Measurements from ENCODE around the gene GLT1D1. TPM values are rescaled to one million over a fixed set of nuclear protein-coding genes. Genes with fewer than 3 reads are reported as not detected.

GLT1D1 gene
- total RNA-seq, 1 donor from 2014 or later, result 0.44 TPM

DNA sequence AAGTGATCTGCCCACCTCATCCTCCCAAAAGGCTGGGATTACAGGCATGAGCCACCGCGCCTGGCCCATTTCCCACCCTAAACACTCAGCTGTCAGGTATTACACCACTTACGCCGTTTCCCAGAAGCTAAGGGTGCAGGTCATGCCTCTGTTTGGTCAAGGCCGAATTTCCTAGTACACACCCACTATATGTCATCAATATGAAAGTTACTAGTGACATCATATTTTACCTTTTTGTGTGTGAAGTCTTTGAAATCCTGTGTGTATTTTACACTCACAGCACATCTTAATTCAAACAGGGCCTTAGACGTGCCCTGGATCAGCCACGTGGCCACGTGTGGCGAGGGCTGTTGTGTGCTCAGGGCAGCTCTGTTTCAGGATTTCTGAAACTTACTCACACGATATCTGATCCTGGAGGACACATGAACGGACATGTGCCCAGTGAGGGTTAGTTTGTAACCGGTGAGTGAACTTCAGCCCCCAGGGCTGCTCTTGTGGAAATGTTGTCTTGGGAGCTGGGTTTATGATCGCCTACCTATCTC, 51.8 kb downstream of the GLT1D1 start:
- Mint-ChIP-seq H3K4me3 (ENCODE audit: unreplicated experiment) (no peak overlapping the region), H3K9me3 (ENCODE audit: unreplicated experiment) (no peaks in the 10 kb centered on the region), H3K27me3 (ENCODE audit: unreplicated experiment) (no peaks in the 10 kb centered on the region), H3K36me3 (ENCODE audit: low read depth, unreplicated experiment) (peaks cover 4% of the 10 kb centered on the region), H3K27ac (ENCODE audit: unreplicated experiment) (no peak overlapping the region), H3K4me1 (ENCODE audit: unreplicated experiment) (no peaks in the 10 kb centered on the region)
- TF ChIP-seq, protein P1, sequence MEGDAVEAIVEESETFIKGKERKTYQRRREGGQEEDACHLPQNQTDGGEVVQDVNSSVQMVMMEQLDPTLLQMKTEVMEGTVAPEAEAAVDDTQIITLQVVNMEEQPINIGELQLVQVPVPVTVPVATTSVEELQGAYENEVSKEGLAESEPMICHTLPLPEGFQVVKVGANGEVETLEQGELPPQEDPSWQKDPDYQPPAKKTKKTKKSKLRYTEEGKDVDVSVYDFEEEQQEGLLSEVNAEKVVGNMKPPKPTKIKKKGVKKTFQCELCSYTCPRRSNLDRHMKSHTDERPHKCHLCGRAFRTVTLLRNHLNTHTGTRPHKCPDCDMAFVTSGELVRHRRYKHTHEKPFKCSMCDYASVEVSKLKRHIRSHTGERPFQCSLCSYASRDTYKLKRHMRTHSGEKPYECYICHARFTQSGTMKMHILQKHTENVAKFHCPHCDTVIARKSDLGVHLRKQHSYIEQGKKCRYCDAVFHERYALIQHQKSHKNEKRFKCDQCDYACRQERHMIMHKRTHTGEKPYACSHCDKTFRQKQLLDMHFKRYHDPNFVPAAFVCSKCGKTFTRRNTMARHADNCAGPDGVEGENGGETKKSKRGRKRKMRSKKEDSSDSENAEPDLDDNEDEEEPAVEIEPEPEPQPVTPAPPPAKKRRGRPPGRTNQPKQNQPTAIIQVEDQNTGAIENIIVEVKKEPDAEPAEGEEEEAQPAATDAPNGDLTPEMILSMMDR (IDR thresholded peaks at IDR 0.05; ENCODE audit: unreplicated experiment), result no peak
- no peak for DNase-seq (ENCODE audit: low spot score)

DNA sequence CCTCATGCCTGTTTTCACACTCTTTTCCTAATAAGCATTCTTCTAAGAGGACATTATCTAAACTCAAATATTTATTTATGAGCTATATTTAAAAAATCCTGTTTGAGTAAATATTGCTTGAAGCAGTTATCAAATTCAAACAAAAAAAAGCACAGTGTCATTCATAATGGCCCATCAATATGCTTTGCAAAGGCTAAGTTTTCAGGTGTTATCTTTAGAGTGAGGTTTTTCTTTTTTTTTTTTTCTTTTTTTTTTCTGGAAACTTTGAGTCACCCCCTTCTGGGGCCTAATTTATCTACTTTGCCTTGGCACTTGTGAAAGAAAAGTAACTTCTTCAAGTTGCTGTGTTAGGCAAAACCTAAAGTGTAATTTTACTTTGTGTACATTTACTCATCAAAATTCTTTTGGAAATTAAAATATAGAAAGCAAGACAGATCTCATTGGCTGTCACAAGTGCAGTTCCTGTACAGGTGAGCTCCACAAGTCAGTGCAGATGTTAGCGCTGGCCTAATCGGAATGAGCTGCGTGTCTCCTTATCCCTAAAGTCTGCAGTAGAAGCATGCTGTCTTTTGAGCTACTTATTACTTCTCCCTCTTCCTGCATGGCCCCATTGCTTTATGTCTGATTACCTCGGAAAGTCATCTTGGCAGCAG, 53.3 kb downstream of the GLT1D1 start:
- Mint-ChIP-seq H3K27ac (ENCODE audit: unreplicated experiment) (no peak overlapping the region), H3K27me3 (ENCODE audit: unreplicated experiment) (no peaks in the 10 kb centered on the region), H3K4me1 (ENCODE audit: unreplicated experiment) (no peaks in the 10 kb centered on the region), H3K4me3 (ENCODE audit: unreplicated experiment) (no peak overlapping the region), H3K36me3 (ENCODE audit: low read depth, unreplicated experiment) (peaks cover 4% of the 10 kb centered on the region), H3K9me3 (ENCODE audit: unreplicated experiment) (no peaks in the 10 kb centered on the region)
- no peak for DNase-seq (ENCODE audit: low spot score)
- TF ChIP-seq, protein P1 (IDR thresholded peaks at IDR 0.05; ENCODE audit: unreplicated experiment), result no peak

DNA sequence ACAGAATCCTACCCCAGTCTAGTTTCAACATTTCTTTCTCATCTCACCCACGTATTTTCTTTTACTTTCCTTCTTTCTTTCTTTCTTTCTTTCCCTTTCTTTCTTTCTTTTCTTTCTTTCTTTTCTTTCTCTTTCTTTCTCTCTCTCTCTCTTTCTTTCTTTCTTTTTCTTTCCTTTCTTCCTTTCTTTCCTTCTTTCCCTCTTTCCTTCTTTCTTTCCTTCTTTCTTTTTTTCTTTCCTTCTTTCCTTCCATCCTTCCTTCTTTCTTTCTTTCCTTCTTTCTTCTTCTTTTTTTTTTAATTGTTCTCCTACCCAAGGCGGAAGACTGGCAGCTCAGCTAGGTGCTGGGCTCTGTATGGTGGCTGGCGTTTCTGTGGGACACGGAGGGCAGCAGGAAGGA, 55.0 kb downstream of the GLT1D1 start:
- H3K36me3 Mint-ChIP-seq (ENCODE audit: low read depth, unreplicated experiment), result peaks cover 4% of the 10 kb centered on the region
- H3K4me1 Mint-ChIP-seq (ENCODE audit: unreplicated experiment), result no peaks in the 10 kb centered on the region
- H3K4me3 Mint-ChIP-seq (ENCODE audit: unreplicated experiment), result no peak overlapping the region
- H3K27me3 Mint-ChIP-seq (ENCODE audit: unreplicated experiment), result no peaks in the 10 kb centered on the region
- H3K27ac Mint-ChIP-seq (ENCODE audit: unreplicated experiment), result no peak overlapping the region
- DNase-seq (ENCODE audit: low spot score), result no peak
- peaks cover 5% of the 10 kb centered on the region for H3K9me3 Mint-ChIP-seq (ENCODE audit: unreplicated experiment)
- TF ChIP-seq, protein P1 (IDR thresholded peaks at IDR 0.05; ENCODE audit: unreplicated experiment), result no peak

DNA sequence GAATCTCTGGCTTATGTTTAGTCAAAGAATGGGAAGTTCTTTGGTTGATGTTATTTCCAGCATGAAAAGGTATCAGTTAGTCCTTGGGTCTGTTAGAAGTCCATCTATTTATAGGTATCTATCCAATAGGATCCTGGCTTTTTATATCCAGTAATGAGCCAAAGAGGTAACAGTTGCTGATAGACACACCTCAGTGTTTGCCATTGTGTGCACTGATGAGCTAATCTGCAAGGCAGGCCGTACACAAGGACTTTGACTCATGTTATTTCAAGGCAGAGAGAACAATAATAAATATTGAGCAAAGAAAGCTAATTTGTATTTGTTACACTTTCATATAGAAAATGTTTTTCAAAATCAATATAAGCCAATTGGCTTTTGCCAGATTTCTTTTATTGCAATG, 56.4 kb downstream of the GLT1D1 start:
- Mint-ChIP-seq H3K4me3 (ENCODE audit: unreplicated experiment) (no peak overlapping the region), H3K4me1 (ENCODE audit: unreplicated experiment) (no peaks in the 10 kb centered on the region), H3K9me3 (ENCODE audit: unreplicated experiment) (peaks cover 5% of the 10 kb centered on the region), H3K27ac (ENCODE audit: unreplicated experiment) (no peak overlapping the region), H3K27me3 (ENCODE audit: unreplicated experiment) (no peaks in the 10 kb centered on the region), H3K36me3 (ENCODE audit: low read depth, unreplicated experiment) (no peaks in the 10 kb centered on the region)
- DNase-seq (ENCODE audit: low spot score), result no peak
- TF ChIP-seq, protein P1 (IDR thresholded peaks at IDR 0.05; ENCODE audit: unreplicated experiment), result no peak

DNA sequence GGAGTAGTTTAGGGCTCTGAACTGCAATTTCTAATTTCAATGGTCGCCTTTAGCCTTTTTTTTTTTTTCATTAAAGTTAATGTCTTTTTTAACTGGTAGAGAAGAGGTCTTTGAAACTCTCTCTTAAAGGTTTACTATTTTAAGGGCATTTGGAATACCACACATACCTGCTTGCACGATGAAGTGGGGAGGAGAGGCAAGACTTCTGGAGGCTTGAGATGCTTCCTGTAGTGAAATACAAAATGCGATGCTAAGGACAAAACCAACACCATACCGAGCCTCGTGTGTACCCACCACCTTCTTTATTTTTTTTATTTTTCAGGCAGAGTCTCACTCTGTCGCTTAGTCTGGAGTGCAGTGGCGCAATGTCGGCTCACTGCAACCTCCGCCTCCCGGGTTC, 57.4 kb downstream of the GLT1D1 start:
- H3K9me3 Mint-ChIP-seq (ENCODE audit: unreplicated experiment), result peaks cover 5% of the 10 kb centered on the region
- no peak overlapping the region for H3K27ac Mint-ChIP-seq (ENCODE audit: unreplicated experiment)
- no peaks in the 10 kb centered on the region for H3K27me3 Mint-ChIP-seq (ENCODE audit: unreplicated experiment)
- TF ChIP-seq, protein P1 (IDR thresholded peaks at IDR 0.05; ENCODE audit: unreplicated experiment), result no peak
- H3K4me1 Mint-ChIP-seq (ENCODE audit: unreplicated experiment), result no peaks in the 10 kb centered on the region
- no peaks in the 10 kb centered on the region for H3K36me3 Mint-ChIP-seq (ENCODE audit: low read depth, unreplicated experiment)
- no peak overlapping the region for H3K4me3 Mint-ChIP-seq (ENCODE audit: unreplicated experiment)
- DNase-seq (ENCODE audit: low spot score), result no peak
